Adrenal gland (tissue), 5 donors: Measurements from ENCODE around the gene SEMA3A.

Experiments
- POLR2A ChIP-seq, 2 donors: fragments of 450-650 bp; IDR thresholded peaks; one replicate each; pipeline ENCODE4 v1.6.1; 2017; ENCODE audit warnings: antibody characterized with exemption in 2 of 2, mild to moderate bottlenecking in 2 of 2, moderate library complexity in 1 of 2
- TF ChIP-seq, protein P1 (sequence below), 6 experiments: fragments of 450-650 bp in 4 of 6; fragments of 200-600 bp in 2 of 6; sonication (generic) in 1 of 6; IDR thresholded peaks; 1 replicate in 5 of 6; 2 replicates in 1 of 6; pipeline versions ENCODE4 v1.5.1 to v1.8.0; 2016 to 2021; ENCODE audit warnings: antibody characterized with exemption in 6 of 6, mild to moderate bottlenecking in 2 of 6, moderate library complexity in 1 of 6
- donor health status: DM: no; HTN: no; CAD: no.

DNA sequence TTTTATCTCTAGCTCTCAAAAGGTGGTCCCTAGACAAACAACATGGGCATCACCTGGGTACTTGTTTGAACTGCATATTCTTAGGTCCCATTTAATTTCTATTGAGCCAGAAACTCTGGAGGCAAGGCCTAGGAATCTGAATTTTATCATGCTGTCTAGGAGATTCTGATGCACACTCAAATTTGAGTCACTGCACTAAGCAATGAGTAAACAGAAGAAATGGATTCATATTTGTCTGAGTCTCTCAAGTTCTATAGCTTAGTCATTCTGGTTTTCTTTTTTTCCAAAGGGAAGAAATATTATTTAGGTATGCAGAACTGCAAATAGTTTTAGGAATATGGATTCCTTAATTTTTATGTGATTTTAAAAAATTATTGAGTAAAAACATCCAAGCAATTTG is 185.5 kb downstream of the SEMA3A start:
- TF ChIP-seq, protein P1, sequence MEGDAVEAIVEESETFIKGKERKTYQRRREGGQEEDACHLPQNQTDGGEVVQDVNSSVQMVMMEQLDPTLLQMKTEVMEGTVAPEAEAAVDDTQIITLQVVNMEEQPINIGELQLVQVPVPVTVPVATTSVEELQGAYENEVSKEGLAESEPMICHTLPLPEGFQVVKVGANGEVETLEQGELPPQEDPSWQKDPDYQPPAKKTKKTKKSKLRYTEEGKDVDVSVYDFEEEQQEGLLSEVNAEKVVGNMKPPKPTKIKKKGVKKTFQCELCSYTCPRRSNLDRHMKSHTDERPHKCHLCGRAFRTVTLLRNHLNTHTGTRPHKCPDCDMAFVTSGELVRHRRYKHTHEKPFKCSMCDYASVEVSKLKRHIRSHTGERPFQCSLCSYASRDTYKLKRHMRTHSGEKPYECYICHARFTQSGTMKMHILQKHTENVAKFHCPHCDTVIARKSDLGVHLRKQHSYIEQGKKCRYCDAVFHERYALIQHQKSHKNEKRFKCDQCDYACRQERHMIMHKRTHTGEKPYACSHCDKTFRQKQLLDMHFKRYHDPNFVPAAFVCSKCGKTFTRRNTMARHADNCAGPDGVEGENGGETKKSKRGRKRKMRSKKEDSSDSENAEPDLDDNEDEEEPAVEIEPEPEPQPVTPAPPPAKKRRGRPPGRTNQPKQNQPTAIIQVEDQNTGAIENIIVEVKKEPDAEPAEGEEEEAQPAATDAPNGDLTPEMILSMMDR (IDR thresholded peaks at IDR 0.05), result no peak
- TF ChIP-seq POLR2A (IDR thresholded peaks at IDR 0.05), result no peak
